ENCODE results near the gene CDC42EP3.

- TF ChIP-seq CTCF (IDR thresholded peaks at IDR 0.05) (no peak), EZH2 (IDR thresholded peaks at IDR 0.05; ENCODE audit: borderline replicate concordance, insufficient read depth, low read depth, low read length, poor library complexity, severe bottlenecking) (no peak)
These were observed 54.8 kb downstream of the CDC42EP3 start for GRCh38 chr2:37616677-37617005.
